GM18526 (cell line): ENCODE measurements around the gene NR1D2.

Experiments used
- POLR2A ChIP-seq: IDR thresholded peaks from 3 replicates; pipeline ENCODE4 v1.6.1; 2011; ENCODE audit not compliant: insufficient read length; ENCODE audit errors: extremely low read depth

NR1D2 gene

GRCh38 chr3:23944861-23945662 is at the start of gene NR1D2:
NR1D2 (plus strand) TSS chr3:23945286; CDS start chr3:23945579, 293 bp downstream.
- peak; percentile 24 for TF ChIP-seq POLR2A

- TF ChIP-seq POLR2A, result no peak
Measured at GRCh38 chr3:23900744-23901143, 44.3 kb upstream of the NR1D2 start.

GRCh38 chr3:23904545-23904944 is 40.5 kb upstream of the NR1D2 start:
- no peak for TF ChIP-seq POLR2A

GRCh38 chr3:23909341-23909740 is 35.7 kb upstream of the NR1D2 start:
- TF ChIP-seq POLR2A, result no peak

- TF ChIP-seq POLR2A, result no peak
Measured at GRCh38 chr3:23911397-23911796, 33.7 kb upstream of the NR1D2 start.

GRCh38 chr3:23913182-23913581 is 31.9 kb upstream of the NR1D2 start:
- no peak for TF ChIP-seq POLR2A

GRCh38 chr3:23913873-23914743 is 31.0 kb upstream of the NR1D2 start:
- TF ChIP-seq POLR2A, result no peak

GRCh38 chr3:23915537-23916108 is 29.5 kb upstream of the NR1D2 start:
- TF ChIP-seq POLR2A, result no peak

GRCh38 chr3:23916152-23916885 is 28.8 kb upstream of the NR1D2 start:
- no peak for TF ChIP-seq POLR2A

- peak; percentile 98 for TF ChIP-seq POLR2A
Measured at GRCh38 chr3:23916886-23917678, 28.0 kb upstream of the NR1D2 start, which contains the start of the genes NKIRAS1 and RPL15. NKIRAS1 (minus strand) TSS chr3:23916990; CDS start chr3:23910904, 6,086 bp downstream. RPL15 (plus strand) TSS chr3:23917132; CDS start chr3:23917860, 728 bp downstream.

- no peak for TF ChIP-seq POLR2A
Measured at GRCh38 chr3:23919628-23920027, 25.5 kb upstream of the NR1D2 start.

- TF ChIP-seq POLR2A, result no peak
Measured at GRCh38 chr3:23920151-23920655, 24.9 kb upstream of the NR1D2 start.

- TF ChIP-seq POLR2A, result no peak
Measured at GRCh38 chr3:23921052-23921511, 24.0 kb upstream of the NR1D2 start.

- no peak for TF ChIP-seq POLR2A
Measured at GRCh38 chr3:23923786-23924185, 21.3 kb upstream of the NR1D2 start.
